ENCODE measurements around the gene SPC24.
"Not testable (repeated sequence)": the region's sequence is repeated elsewhere in the genome, so short reads cannot be mapped to it uniquely, and the experiment has no call there.

Gene SPC24

DNA sequence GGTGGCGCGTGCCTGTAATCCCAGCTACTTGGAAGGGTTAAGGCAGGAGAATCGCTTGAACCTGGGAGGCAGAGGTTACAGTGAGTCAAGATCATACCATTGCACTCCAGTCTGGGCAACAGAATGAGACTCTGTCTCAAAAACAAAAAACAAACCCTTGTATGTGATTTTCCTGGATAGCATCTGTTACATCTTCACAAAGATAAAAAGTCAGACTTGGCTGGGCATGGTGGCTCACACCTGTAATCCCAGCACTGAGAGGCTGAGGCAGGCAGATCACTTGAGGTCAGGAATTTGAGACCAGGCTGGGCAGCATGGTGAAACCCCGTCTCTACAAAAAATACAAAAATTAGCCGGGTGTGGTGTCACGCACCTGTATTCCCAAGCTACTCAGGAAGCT is 58.2 kb downstream of the SPC24 start:
- DNase-seq (ENCODE audit: low read depth in 2 of 2, low spot score in 1 of 2) = not testable (repeated sequence)

DNA sequence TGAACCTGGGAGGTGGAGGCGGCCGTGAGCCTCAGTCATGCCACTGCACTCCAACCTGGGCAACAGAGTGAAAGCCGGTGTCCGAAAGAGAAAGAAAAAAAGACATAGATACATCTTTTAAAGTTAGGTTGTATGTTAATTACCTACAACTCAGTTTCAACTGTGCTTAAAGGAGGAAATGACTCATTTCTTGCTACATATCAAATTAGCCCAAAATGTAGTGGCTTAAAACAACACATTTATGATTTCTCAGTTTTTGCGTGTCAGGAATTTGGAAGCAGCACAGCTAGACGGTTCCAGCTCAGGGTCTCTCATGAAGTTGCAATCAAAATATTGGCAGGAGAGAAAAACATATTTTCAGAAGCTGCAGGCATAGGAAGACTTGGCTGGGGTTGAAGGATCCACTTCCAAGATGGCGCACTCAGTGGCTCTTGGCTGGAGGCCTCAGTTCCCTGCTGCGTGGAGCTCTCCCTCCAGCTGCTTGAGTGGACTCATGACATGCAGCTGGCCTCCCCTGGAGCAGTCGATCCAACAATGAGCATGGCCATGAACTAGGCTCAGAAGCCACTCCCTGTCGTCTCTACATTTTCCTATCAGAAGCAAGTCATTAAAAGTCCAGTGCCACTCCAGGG is 59.3 kb downstream of the SPC24 start:
- no peak for DNase-seq (ENCODE audit: low read depth in 2 of 2, low spot score in 1 of 2)

Data from stimulated activated CD8-positive, alpha-beta memory T cell treated with anti-CD3 and anti-CD28 coated beads, Interleukin-4, amount 100 ng/mL, for 1 hour (primary cell).